HCT116 (cell line): ENCODE measurements around the gene KNSTRN. TPM values are rescaled to one million over a fixed set of nuclear protein-coding genes. Genes with fewer than 3 reads are reported as not detected.

Experiments
- ATAC-seq: fragments of 200-7000 bp; cut with Tn5 transposase; 2 replicates; pipeline ENCODE4 v1.9.1; 2020; ENCODE audit warnings: mild to moderate bottlenecking, moderate library complexity
- BruUV-seq: library from RNA; stranded (reverse); fragments of 400-500 nt; replicated peaks from 2 replicates; lab custom pipeline; 2021; lab: Mats Ljungman, UMichigan
- CTCF ChIA-PET: fragments of 300-600 bp; sonication (Branson Sonifier 250); formaldehyde crosslinking; loops from one replicate; lab custom pipeline; 2021; ENCODE audit warnings: antibody characterized with exemption; lab: Charles Lee
- POLR2A ChIA-PET: fragments of 300-600, 350-600 bp; sonication (Branson Sonifier 250); formaldehyde crosslinking; loops from one replicate; lab custom pipeline; 2021; ENCODE audit warnings: antibody characterized with exemption; lab: Charles Lee
- RAD21 ChIA-PET, 2 experiments: fragments of 300-600 bp; sonication (Branson Sonifier 250); formaldehyde crosslinking; loops; one replicate each; lab custom pipeline; 2023; ENCODE audit warnings: low total read pairs in 2 of 2; ENCODE audit not compliant: uncharacterized antibody in 2 of 2, unreplicated experiment in 2 of 2, low non-redundant PET in 1 of 2; lab: Charles Lee
- DNase-seq: peaks from one replicate; pipeline ENCODE4 v3.0.0-alpha.2; 2010; ENCODE audit warnings: low read depth, low spot score
- H2AFZ ChIP-seq: fragments of 200-600 bp; shearing (Covaris generic), sonication (generic); 2 replicates; pipeline ENCODE4 v1.6.1; 2017; ENCODE audit warnings: low read depth, mixed run types, mixed read lengths, antibody characterized with exemption, low read length; ENCODE audit not compliant: poor library complexity, severe bottlenecking
- H3K27ac ChIP-seq: 2 replicates; pipeline ENCODE4 v1.5.1; 2012; ENCODE audit warnings: low read depth, low read length
- H3K27me3 ChIP-seq: fragments of 200-600 bp; sonication (generic); 2 replicates; pipeline ENCODE4 v1.6.1; 2016; ENCODE audit warnings: mixed run types, low read length, mixed read lengths; ENCODE audit not compliant: insufficient read depth
- H3K36me3 ChIP-seq, 2 experiments: fragments of 200-500 bp in 1 of 2; fragments of 200-600 bp in 1 of 2; sonication (Bioruptor generic) in 1 of 2; sonication (generic) in 1 of 2; 2 replicates each; pipeline versions ENCODE4 v1.5.1 to v1.6.1; 2014 to 2016; ENCODE audit warnings: low read length in 2 of 2, inconsistent platforms in 1 of 2, mixed read lengths in 1 of 2, mixed run types in 1 of 2; ENCODE audit not compliant: insufficient read depth in 2 of 2, control insufficient read depth in 1 of 2
- H3K4me1 ChIP-seq, 2 experiments: fragments of 200-600 bp in 1 of 2; sonication (generic) in 1 of 2; 2 replicates each; pipeline versions ENCODE4 v1.5.1 to v1.6.1; 2012 to 2017; ENCODE audit warnings: low read length in 2 of 2, inconsistent platforms in 1 of 2, mild to moderate bottlenecking in 1 of 2, mixed read lengths in 1 of 2, mixed run types in 1 of 2, moderate library complexity in 1 of 2; ENCODE audit not compliant: insufficient read depth in 2 of 2, control insufficient read depth in 1 of 2
- H3K4me2 ChIP-seq: fragments of 200-600 bp; sonication (generic); 2 replicates; pipeline ENCODE4 v1.6.1; 2017; ENCODE audit warnings: mixed run types, low read length, mixed read lengths
- H3K4me3 ChIP-seq, 2 experiments: fragments of 200-600 bp in 1 of 2; sonication (generic) in 1 of 2; replicated peaks in 1 of 2; 2 replicates each; pipeline ENCODE4 v1.5.1; 2011 to 2016; ENCODE audit warnings: low read length in 2 of 2, control low read depth in 1 of 2, low read depth in 1 of 2, mild to moderate bottlenecking in 1 of 2, mixed read lengths in 1 of 2, mixed run types in 1 of 2
- H3K79me2 ChIP-seq: fragments of 200-600 bp; sonication (generic); 2 replicates; pipeline ENCODE4 v1.6.1; 2017; ENCODE audit warnings: mild to moderate bottlenecking, mixed run types, low read length, moderate library complexity, mixed read lengths; ENCODE audit not compliant: insufficient read depth
- H3K9ac ChIP-seq: fragments of 200-600 bp; sonication (generic); 2 replicates; pipeline ENCODE4 v1.6.1; 2016; ENCODE audit warnings: low read length, mixed read lengths
- H3K9me2 ChIP-seq: fragments of 200-600 bp; sonication (generic), shearing (Covaris generic); 2 replicates; pipeline ENCODE4 v1.6.1; 2017; ENCODE audit warnings: mixed run types, mild to moderate bottlenecking, moderate library complexity; ENCODE audit not compliant: insufficient read depth
- H3K9me3 ChIP-seq, 2 experiments: fragments of 200-500 bp in 1 of 2; fragments of 200-600 bp in 1 of 2; sonication (Bioruptor generic) in 1 of 2; sonication (generic) in 1 of 2; 2 replicates each; pipeline ENCODE4 v1.6.1; 2014 to 2017; ENCODE audit warnings: low read length in 2 of 2, mixed read lengths in 2 of 2, inconsistent platforms in 1 of 2, low read depth in 1 of 2, mild to moderate bottlenecking in 1 of 2, mixed run types in 1 of 2, moderate library complexity in 1 of 2; ENCODE audit not compliant: control insufficient read depth in 1 of 2, insufficient read depth in 1 of 2
- H4K20me1 ChIP-seq: fragments of 200-600 bp; sonication (generic), shearing (Covaris generic); 2 replicates; pipeline ENCODE4 v1.6.1; 2017; ENCODE audit warnings: mixed run types, mild to moderate bottlenecking, moderate library complexity; ENCODE audit not compliant: insufficient read depth
- ATF3 ChIP-seq: IDR thresholded peaks from 2 replicates; pipeline ENCODE4 v1.6.1; 2012
- CEBPB ChIP-seq: IDR thresholded peaks from 2 replicates; pipeline ENCODE4 v1.6.1; 2012; ENCODE audit warnings: low read depth
- ELF1 ChIP-seq: IDR thresholded peaks from 2 replicates; pipeline ENCODE4 v1.6.1; 2012; ENCODE audit warnings: low read depth, borderline replicate concordance
- EZH2 ChIP-seq: fragments of 200-600 bp; sonication (generic); IDR thresholded peaks from 2 replicates; pipeline ENCODE4 v1.6.1; 2017; ENCODE audit warnings: antibody characterized with exemption, mixed run types
- FOSL1 ChIP-seq: IDR thresholded peaks from 2 replicates; pipeline ENCODE4 v1.6.1; 2012; ENCODE audit warnings: low read depth
- JUND ChIP-seq: IDR thresholded peaks from 2 replicates; pipeline ENCODE4 v1.6.1; 2012
- POLR2A ChIP-seq: IDR thresholded peaks from 2 replicates; pipeline ENCODE4 v1.7.0; 2011; ENCODE audit warnings: borderline replicate concordance; ENCODE audit not compliant: insufficient read depth, insufficient read length; ENCODE audit errors: extremely low read depth
- POLR2AphosphoS5 ChIP-seq: IDR thresholded peaks from 2 replicates; pipeline ENCODE4 v1.6.1; 2011; ENCODE audit warnings: mild to moderate bottlenecking, low read depth, low read length, moderate library complexity
- SP1 ChIP-seq: IDR thresholded peaks from 2 replicates; pipeline ENCODE4 v1.6.1; 2012; ENCODE audit warnings: low read depth
- ZFX ChIP-seq: fragments of 450-650 bp; IDR thresholded peaks from 2 replicates; pipeline ENCODE4 v1.6.1; 2017
- intact Hi-C: fragments of 100-400 bp; cut with micrococcal nuclease; formaldehyde crosslinking; loops from 2 replicates; pipeline ENCODE4 v1.10.0; 2022
- total RNA-seq: library from RNA; stranded (reverse); gene quantifications from one replicate; pipeline ENCODE4 v1.2.1, GENCODE V29; 2021; ENCODE audit not compliant: unreplicated experiment
- TF ChIP-seq, protein P1 (sequence below): IDR thresholded peaks from 2 replicates; pipeline ENCODE4 v1.6.1; 2012; ENCODE audit warnings: low read depth

The KNSTRN gene
- total RNA-seq, 1 experiment from 2014 or later, result 84.1 TPM

GRCh38 chr15:40334941-40335795 is 47.4 kb upstream of the KNSTRN start:
- intact Hi-C loops, result no loop called here
- Histone ChIP-seq H3K79me2 (peaks cover 5% of the 10 kb centered on the region; the same call in 1 of the 2 replicates), H3K27ac (no peak overlapping the region), H4K20me1 (no peaks in the 10 kb centered on the region), H3K36me3 (peaks cover 0 to 7% of the 10 kb centered on the region in 2 experiments; a peak in 1 of 4 replicates), H2AFZ (no peak overlapping the region), H3K9ac (no peak overlapping the region), H3K9me3 (no peaks in the 10 kb centered on the region), H3K9me2 (no peaks in the 10 kb centered on the region), H3K4me3 (no peak overlapping the region), H3K27me3 (no peaks in the 10 kb centered on the region), H3K4me1 (peaks cover 28 to 31% of the 10 kb centered on the region in 2 experiments), H3K4me2 (no peak overlapping the region)
- ChIA-PET RAD21 (no interaction called here), CTCF (no interaction called here), POLR2A (no interaction called here)
- TF ChIP-seq ELF1 (no peak), ATF3 (no peak), JUND (no peak), CEBPB (no peak), EZH2 (no peak), SP1 (no peak), FOSL1 (no peak), ZFX (no peak), POLR2AphosphoS5 (no peak), POLR2A (no peak)
- TF ChIP-seq, protein P1, sequence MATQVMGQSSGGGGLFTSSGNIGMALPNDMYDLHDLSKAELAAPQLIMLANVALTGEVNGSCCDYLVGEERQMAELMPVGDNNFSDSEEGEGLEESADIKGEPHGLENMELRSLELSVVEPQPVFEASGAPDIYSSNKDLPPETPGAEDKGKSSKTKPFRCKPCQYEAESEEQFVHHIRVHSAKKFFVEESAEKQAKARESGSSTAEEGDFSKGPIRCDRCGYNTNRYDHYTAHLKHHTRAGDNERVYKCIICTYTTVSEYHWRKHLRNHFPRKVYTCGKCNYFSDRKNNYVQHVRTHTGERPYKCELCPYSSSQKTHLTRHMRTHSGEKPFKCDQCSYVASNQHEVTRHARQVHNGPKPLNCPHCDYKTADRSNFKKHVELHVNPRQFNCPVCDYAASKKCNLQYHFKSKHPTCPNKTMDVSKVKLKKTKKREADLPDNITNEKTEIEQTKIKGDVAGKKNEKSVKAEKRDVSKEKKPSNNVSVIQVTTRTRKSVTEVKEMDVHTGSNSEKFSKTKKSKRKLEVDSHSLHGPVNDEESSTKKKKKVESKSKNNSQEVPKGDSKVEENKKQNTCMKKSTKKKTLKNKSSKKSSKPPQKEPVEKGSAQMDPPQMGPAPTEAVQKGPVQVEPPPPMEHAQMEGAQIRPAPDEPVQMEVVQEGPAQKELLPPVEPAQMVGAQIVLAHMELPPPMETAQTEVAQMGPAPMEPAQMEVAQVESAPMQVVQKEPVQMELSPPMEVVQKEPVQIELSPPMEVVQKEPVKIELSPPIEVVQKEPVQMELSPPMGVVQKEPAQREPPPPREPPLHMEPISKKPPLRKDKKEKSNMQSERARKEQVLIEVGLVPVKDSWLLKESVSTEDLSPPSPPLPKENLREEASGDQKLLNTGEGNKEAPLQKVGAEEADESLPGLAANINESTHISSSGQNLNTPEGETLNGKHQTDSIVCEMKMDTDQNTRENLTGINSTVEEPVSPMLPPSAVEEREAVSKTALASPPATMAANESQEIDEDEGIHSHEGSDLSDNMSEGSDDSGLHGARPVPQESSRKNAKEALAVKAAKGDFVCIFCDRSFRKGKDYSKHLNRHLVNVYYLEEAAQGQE, result no peak
- DNase-seq (no peak), ATAC-seq (no peak)
- BruUV-seq, result no TSS peak
